ENCODE data around the gene GRM3.
"Not testable (repeated sequence)": the region's sequence is repeated elsewhere in the genome, so short reads cannot be mapped to it uniquely, and the experiment has no call there.

Gene GRM3
- total RNA-seq: 0 reads per million in 4 experiments

DNA sequence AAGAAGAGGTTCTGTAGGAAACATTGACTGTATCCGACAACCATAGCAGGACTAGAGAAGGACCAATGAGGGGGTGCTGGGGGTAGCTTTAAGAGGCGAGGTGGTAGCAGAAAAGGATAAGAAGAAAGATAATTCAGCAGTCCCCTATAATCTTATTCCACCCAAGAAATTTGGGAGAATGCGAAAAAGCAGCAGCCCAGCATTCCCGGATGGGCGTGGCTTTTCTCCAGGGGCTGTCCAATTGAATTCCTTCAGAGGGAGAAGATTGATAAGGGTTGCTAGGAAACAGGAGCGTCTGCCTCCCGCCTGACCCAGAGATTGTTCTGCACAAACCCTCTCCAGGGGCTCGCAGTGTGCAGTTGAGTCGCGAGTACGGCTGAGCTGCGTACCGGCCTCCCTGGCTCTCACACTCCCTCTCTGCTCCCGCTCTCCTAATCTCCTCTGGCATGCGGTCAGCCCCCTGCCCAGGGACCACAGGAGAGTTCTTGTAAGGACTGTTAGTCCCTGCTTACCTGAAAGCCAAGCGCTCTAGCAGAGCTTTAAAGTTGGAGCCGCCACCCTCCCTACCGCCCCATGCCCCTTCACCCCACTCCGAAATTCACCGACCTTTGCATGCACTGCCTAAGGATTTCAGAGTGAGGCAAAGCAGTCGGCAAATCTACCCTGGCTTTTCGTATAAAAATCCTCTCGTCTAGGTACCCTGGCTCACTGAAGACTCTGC, at the start of gene GRM3:
Gene GRM3, plus strand, starts transcription at position 349 of the 721 bp plus-strand sequence. CDS start 121,237 bp downstream, outside the sequence.
- DNase-seq: no peak

DNA sequence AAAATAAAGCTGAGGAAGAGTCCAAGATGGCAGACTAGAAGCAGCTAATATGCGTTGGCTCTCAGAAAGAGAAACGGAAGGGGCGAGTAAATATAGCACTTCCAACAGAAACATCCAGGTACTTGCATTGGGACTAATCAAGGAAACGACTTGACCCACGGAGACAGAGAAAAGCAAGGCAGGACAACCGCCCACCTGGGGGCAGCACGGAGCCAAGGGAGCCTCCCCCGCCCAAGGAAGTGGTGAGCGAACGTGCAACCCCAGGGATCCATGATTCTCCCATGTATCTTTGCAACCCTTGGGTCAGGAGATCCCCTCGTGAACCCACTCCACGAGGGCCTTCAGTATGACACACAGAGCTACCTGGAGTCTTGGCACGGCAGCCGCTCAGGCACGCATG, 45.4 kb upstream of the GRM3 start:
- no peak for DNase-seq

GRCh38 chr7:86598721-86599120, 45.0 kb upstream of the GRM3 start:
- no peak for DNase-seq

DNA sequence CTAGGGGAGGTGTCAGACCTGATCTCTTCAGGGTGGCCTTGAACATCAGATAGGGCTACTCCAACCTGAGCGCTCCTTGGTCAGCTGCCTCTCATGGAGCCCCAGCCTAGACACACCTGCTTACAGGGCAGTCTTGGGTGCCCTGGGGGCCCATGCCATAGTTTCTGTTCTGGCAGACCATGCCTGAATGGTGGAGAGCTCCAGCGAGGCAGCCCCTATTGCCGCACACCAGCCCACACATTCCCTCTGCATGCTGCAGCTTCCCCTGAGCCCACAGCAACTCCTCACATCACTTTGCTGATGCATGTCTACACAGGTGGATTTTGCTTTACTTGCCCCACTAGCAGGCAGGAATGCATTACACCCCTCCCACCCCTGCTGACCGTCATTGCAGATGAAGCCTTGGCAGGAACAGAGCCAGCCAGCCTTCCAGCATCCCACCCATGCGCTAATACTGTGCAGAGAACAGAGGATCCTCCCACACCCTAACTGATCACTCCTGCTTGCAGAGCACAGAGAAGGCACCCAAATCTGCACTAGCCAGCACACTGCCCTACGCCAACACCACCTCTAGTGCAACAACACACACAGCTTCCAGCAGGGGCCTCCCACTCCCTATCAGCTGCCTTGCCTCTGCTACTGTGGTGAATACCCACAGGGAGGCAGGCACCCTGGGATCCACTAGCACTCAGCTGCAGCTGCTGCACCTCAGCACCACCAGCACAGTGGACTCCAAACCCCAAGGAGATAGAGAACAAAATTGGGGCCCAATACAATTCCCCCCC, 43.0 kb upstream of the GRM3 start:
- no peak for DNase-seq

DNA sequence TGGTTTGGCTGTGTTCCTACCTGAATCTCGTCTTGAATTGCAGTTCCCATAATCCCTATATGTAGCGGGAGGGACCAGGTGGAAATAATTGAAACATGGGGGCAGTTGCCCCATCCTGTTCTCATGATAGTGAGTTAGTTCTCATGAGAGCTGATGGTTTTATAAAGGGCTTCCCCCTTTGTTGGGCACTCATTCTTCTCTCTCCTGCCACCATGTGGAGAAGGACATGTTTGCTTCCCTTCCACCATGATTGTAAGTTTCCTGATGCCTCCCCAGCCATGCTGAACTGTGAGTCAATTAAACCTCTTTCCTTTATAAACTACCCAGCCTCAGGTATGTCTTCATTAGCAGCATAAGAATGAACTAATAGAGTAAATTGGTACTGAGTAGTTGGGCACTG, 28.0 kb upstream of the GRM3 start:
- DNase-seq: not testable (repeated sequence)

DNA sequence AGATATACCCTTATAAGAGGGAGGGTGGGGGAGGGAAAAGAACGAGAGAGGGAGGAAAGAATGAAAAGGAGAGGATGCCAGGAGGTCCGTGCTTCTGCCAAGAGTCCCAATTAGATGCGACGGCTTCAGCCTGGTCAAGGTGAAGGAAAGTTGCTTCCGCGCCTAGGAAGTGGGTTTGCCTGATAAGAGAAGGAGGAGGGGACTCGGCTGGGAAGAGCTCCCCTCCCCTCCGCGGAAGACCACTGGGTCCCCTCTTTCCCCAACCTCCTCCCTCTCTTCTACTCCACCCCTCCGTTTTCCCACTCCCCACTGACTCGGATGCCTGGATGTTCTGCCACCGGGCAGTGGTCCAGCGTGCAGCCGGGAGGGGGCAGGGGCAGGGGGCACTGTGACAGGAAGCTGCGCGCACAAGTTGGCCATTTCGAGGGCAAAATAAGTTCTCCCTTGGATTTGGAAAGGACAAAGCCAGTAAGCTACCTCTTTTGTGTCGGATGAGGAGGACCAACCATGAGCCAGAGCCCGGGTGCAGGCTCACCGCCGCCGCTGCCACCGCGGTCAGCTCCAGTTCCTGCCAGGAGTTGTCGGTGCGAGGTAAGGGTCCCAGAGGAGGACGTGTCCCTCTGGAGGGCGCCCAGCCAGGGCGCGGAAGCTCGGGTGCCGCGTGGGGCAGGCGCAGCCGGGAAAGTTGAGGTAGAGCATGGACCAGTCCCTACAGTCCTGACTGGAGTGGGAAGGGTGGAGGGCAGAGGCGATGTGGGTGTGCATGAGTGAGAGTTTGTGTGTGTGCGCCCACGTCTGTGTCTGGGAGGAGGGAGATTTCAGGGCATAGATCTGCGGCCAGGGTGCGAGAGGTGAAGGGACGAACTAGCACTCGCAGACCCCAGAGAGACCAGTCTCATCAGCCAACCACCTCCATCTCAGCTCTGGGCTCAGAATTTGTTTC, 844 bp downstream of the GRM3 start:
- no peak for DNase-seq

GRCh38 chr7:86645225-86645608, 1.5 kb downstream of the GRM3 start:
- DNase-seq: no peak

DNA sequence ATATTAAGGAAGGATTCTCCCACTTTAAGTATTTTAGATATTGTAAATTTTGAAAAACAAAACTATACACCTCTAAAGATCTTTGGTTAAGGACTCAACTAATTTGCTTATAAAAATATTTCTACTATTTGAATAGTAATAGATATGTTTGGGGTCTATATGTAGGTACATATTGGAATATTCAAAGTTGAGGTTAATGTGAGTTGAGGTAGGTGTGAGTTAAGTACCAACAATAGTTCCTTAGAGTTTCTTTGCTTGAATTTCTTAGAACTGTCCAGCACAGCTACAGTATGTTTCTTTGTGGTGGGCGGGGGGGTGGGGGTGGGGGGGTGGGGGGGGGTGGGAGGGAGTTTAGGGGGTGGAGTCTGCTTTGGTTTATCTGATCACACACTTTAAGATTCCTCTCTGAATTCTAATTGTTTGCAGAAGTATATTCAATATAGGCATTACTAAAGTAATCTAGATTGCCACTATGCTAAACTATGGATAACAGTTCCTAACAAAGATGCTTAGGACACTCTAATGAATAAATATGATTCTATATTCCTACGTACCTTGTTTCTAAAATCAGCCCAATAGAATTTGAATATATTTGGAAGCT, 2.1 kb downstream of the GRM3 start:
- no peak for DNase-seq

DNA sequence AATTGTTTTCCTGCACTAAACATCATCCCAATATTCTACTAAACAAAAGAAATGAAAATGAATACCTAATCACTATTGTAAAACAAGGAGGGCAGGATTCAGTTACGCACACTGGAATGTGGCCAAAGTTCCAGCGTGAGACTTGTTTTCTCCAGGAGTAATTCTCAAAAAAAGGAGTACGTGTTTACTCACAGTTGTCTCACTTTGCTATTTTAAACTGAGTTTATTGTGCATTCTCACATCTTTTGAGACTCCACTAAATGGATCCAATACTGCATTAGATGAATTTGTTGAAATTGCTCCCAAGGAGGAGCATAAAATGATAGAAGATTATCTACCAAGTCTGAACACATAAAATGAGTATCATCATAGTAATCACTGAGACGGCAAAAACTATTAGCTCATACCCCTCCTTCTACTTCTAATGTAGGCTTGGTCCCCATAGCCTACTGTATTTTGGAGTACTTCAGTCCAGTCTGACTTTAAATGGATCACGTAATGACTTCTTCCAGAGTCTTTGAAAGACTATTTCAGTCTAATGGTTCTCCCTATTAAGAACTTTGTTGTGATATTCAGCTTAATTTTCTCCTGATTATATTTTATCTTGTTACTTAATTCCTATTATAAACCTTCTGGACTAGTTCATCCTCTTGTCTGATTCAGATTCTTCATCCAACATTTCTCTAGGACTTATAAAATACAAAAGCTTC, 3.8 kb downstream of the GRM3 start:
- DNase-seq: no peak

DNA sequence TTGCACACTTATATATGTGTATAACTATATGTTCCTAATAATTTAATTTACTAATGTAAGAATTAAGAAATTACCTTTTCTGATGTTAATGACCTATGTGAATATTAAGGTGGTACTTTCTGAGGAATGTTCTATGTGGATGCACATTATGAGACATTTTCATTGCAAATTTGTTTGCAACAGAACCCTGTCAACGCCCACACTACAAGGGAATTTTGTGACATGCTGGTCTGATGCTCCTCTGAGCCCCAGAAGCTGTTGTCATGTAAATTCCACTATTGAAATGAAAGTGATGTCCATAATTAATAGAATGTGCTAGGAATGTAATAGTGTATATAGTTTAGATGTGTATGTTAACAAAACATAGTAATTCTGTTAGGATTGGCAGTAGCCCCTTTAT, 4.5 kb downstream of the GRM3 start:
- no peak for DNase-seq

DNA sequence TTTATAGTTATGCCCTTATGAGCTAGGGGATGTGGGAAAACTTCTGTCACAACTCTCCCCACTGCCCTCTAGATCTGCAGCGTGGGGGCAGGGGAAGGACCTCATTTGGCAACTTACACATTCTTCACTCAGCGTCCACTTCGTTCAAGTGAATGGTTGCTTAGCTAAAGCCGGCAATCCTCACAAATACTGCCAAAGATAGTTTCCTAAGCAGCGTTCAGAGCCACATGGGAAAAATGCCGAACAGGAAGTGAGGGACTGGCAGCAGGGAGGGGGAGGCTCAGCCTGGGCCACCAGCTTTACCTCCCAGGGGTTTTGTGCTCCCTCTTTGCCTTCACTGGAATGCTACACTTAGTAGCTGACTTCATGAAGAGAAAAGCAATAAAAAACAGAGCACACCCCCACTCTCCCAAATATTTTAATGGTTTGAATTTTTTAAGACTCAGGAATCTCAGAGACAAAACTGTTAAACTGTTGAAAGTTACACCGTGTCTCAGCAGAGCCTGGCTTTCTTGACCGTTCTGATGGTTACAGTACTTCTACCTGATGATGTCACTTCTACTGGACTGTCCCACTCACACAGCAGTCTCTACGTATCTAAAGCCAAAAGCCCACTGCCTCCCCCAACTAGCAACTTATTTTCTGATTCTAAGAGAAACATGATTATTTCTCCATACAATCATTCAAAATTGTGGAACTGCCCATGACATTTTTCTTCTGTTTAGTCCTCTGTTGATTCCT, 10.4 kb downstream of the GRM3 start:
- DNase-seq: no peak

GRCh38 chr7:86657948-86658347, 14.2 kb downstream of the GRM3 start:
- no peak for DNase-seq

DNA sequence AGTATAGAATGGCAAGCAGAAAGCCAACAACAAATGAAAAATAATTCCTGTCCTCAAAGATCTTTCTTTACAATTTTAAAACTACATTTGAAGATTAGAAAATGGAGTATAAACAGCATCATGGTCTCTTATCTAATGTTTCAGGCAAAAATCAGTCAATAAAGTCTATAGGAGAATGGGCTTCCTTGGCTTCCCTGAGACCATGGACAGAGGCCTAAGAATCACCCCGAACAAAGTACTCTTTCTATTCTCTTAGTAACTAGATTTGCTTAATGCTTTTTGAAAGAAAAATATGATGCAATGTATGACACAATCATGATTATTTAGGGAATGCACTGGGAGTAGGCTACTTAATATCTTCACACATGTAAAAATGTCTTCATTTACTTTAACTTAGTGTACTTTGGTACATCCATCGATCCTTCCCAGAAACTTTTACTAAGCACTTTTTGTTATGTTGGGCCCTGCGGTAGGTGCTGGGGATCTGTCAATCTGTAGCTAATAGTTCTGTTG, 17.3 kb downstream of the GRM3 start:
- DNase-seq: no peak

DNA sequence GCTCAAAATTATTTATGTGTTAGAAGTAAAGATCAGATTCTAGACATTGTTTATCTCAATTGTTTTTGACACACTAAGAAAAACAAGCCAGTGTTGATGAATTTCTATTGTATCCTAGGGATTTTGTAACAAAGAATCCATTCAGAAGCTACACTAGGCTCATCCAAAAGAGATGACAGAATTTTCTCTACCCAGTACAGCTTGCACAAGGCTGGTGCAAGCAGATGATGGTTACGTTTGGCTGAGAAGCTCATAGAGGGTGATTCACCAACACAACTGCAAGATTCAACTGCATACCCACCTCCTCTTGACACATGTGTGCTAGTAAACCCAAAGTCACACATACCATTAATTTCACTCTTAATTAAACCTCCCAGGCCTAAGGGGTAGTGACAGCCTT, 20.8 kb downstream of the GRM3 start:
- no peak for DNase-seq

DNA sequence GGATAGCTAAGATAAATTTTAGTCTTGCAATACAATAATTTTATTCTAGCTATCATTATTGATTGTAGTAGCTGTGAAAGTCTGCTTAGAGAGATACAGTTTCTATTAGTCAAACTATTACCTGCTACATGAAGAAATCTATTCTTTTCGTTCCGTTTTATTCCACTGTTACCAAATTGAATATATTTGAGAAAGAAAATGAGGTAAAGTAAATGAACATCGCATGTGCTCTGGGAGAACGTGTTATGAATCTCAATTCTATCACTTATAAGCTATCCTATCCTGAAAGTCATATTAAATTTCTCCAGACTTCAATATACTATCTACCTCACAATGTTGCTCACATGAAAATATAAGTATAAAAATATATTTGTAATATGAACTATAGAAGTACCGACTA, 21.3 kb downstream of the GRM3 start:
- no peak for DNase-seq

GRCh38 chr7:86665669-86666068, 22.0 kb downstream of the GRM3 start:
- no peak for DNase-seq

DNA sequence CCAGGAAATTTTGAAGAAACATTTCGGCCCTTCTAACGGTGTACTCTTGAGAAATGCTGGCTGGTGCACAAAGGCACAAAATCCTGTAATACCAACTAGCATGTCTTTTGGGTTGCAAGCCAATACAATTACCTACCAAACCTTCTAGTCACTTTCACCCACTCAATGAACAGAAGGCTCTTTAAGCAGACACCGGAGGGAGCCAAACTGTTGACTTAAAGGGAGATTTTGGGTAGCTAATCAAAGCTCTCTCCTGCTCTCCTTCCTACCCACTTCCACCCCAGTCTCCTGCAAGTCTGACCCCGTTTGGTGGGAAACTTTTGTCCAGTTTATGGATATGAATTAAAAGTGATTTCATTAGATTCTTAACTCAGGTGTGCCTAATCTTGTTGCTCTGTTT, 24.0 kb downstream of the GRM3 start:
- no peak for DNase-seq

DNA sequence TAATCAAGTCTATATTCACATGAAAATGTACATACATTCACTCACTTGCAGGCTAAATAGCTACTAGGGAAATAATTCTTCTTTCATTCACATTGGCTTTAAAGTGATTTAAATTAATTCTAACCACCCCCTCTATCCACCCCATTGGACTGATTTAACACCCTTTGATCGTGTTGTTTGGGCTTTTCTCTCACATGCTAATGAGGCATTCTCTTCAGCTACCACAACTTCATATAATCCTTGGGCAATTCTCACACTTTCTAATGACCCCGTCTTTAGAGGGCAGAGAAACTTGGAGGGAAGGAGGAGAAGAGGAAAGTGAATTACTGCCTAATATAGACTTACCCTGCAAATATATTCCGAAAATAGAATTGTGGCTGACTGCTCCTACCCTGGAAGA, 24.6 kb downstream of the GRM3 start:
- no peak for DNase-seq

- DNase-seq: no peak
Observed at GRCh38 chr7:86687831-86688230, 44.1 kb downstream of the GRM3 start.

DNA sequence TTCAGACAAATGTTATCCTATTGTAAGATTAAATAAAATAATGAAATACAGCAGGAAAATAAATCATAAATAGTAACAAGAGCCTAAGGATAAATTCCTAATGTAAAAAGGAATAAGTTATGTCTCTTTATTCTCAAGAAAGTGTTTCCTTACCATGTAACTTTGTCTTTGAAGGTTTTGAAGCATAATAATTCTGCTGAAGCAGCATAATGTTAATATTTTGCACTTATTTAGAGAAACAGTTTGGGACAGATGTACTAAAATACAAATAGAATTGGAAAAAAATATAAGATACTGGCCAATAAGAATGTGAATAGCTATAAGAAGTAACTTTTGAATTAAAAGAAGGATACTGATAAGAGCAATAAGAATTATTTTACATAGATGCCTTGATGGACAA, 45.7 kb downstream of the GRM3 start:
- DNase-seq: no peak

DNA sequence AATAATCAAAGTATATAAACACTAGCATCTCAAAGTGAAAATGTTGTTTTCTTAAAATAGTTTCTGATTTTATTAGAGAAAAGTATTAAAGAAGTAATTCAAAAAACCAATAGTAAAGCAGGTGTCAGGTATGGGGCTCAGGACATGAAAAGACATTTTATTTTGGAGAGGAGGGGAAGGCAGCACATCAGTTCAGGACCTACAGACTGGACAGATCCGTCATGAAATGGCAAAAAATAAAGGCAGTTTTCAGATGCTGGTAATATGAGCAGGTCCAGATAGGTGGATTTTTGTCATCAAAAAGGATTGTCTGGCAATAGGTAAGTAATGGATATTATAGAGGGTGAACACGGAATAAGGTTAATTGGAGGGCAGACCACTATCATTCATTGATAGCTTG, 49.0 kb downstream of the GRM3 start:
- DNase-seq: no peak

Measured in effector CD8-positive, alpha-beta T cell (primary cell).